Myocyte (in vitro differentiated cells): ENCODE results near the gene PTPRG. TPM values are rescaled to one million over a fixed set of nuclear protein-coding genes. Genes with fewer than 3 reads are reported as not detected.

Source experiments
- DNase-seq: peaks from one replicate; pipeline ENCODE4 v3.0.0-alpha.2; 2012; ENCODE audit warnings: low read depth
- total RNA-seq: library from RNA; depleted of rRNA; stranded (reverse); fragments of >200 nt; gene quantifications from 2 replicates; pipeline ENCODE4 v1.2.3, GENCODE V29; 2014

PTPRG gene
- total RNA-seq, 1 donor from 2014 or later, result 28.4 TPM

DNA sequence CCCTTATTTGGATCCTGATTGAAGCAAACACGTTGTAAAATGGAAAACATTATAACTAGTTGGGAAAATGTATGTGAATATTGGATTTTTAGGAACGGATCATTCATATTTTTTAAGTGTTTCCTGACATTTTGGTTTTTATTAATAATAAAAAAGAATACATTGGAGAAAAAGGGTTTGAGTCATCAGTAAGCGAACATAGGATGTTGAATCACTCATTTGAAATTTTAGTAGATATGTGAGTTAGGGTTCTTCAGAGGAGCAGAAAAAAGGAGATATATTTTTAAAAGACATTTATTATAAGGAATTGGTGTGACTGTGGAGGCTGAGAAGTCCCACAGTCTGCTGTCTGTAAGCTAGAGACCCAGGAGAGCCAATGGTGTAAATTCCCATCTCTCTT lies 258.5 kb downstream of the PTPRG start:
- no peak for DNase-seq

DNA sequence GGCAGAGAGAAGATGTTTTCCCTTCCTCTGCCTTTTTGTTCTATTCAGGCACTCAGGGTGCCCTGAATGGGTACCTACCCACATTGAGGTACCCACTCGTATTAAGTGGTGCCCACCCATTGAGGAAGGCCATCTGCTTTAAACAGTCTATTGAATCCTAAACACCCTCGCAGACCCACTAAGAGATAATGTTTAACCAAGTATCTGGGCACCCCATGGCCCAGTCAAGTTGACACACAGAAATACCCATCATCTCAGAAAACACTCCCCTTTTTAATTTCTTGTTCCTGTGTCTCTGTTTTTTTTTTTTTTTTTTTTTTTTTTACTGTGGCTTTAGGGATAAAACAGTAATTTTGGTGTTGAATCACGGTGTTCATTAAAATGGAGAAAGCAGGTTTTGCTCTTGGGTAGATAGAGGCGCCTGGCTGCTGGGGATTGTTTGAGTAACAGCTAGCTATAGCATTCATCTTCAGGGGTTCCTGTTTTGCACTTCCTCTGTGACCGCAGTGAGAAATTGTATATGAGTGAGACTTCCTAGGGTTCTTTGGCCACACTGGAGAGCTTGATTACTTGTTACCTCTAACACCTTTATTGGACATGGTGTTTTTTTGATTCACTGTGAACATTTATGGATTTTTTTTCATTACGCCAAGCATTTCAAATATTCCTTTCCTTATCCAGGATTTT lies 259.1 kb downstream of the PTPRG start:
- no peak for DNase-seq

DNA sequence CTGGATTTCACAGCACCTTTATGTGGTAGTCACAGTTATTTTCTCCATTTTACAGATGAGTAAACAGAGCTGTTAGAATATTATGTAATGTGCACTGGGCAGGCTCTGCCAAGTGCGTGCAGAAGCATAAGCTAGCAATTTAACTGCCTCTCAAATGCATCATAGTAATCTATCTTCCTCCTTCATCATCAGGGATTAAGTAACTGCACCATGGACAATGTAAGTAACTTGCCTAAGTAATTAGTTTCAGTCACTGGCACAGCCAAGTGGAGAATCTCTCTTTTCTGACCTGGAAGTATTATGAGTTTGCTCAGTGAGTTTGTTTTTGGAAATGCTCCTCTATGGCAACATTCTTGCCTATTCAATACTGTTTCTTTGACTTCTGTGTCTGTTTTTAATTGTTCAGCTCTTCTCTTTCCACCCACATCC lies 260.5 kb downstream of the PTPRG start:
- peak; percentile 11 for DNase-seq

DNA sequence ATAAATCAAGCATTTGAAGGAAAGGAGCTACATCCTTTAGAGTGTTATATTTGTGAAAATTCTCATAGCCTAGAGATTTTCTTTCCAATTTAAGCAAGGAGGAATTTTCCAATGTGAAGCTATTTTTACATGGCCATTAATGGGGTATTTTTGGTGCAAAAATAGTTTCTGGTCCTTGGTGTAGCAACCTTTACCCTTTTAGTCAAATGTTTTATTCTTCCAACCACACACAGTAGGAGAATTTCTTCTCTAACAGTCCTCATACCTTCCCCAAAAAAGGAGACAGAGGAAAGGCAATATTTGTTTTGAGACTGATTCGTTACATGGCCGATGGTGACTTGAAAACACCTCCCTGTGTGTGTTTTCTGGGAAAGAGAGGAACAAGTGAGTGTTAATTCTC lies 261.2 kb downstream of the PTPRG start:
- no peak for DNase-seq

DNA sequence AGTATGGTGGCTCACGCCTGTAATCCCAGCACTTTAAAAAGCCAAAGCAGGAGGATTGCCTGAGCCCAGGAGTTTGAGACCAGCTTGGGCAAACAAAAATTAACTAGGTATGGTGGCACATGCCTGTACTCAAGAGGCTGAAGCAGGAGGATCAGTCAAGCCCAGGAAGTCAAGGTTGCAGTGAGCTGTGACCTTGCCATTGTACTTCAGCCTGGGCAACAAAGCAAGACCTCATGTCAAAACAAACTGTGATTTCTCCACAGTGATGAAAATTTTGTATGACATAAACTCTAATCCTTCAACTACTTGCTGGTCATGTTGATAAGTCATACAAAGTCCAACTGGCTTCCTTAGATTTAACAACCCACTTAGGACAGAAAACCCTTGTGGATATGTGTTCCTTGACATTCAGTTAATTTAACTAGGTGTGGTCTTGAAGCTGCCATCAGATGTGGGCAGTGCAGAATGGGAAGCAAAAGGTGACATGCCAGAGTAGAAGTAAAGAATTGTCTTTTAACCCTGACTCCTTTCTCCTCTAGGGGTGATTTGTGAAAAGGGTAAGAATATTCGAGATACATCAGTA lies 263.3 kb downstream of the PTPRG start:
- DNase-seq, result no peak

DNA sequence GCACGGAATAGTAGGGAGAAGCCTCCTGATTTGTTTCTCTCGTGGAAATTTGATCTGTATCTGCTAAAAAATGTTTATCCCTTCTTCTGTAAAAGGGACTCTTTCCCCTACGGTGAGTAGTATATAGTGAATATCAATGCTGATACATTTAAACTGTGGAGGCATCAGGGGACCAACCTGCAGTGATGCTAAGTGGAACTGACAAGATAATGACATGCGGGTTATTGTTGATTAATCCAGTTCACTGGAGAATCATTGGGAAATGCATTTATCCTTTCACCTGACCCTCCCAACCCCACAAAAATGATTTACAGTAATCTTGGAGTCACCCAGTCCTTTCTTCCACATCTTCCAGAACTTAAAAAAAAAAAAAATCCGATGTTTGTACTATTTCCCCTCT lies 264.8 kb downstream of the PTPRG start:
- no peak for DNase-seq

DNA sequence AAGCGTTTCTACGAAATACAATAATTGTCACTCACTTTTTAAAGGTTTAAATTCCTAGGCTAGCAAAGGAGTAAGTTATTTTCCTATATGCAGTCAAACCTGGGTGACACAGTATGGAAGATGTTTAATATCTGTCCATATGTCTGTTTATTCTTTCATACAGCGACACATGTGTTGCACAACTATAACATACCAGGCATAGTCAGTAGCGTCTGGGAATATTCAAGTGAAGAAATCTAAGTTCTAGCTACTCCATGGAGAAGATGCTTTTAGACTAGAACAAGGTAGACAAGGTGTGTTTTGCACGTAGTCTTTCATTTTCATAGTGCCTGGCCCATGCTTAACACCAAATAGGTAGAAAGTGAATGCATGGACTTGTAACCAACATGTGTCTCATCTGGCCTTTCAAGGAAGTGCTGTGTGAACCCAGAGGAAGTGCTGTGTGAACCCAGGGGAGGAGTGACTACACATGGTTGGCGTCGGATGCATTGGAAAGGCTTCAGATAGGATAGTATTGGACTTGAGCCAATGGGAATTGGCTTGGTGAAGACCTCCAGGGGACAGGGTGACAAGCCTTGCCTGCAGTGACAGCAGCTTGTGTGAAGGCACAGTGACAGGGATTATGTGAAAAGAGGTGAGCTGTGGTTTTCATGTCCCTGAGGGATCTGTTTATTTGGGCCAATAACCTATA lies 267.0 kb downstream of the PTPRG start:
- no peak for DNase-seq

DNA sequence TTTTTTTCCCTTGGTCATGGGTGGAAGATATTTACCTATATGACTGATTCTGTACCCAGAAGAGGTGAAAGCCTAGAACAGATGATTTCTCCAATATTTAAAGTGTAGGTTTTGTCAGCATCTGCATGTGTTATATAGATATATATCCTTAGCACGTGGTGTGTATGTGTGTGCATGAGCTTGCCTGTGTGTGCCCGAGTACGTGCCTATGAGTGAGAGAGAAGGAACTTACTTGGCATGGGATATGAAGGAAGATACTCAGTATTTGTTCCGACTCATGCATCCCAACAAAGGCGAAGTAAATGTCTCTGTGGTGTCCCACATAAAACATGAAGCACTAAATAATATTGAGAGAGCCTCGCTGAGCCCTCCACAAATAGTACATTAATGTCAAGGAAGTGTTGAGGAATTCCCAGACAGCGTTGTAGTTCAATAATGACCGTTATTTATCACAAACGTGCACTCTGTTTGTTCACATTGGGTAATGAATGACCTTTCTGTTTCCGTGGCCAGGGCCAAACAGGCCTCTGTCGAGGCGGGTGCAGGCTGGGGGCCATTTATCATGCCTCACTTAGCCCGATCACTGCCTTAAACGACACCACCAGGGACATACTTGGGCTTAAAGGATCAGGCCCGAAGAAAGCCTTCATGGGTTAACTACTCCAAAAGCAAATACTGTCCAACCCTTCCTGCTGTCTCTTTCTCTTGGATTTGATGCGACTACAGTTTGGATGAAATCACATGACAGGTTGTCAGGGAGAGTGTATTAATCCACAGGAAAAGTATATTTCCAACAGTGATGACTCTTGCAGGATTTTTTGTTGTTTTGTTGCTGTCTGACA lies 267.7 kb downstream of the PTPRG start:
- no peak for DNase-seq

DNA sequence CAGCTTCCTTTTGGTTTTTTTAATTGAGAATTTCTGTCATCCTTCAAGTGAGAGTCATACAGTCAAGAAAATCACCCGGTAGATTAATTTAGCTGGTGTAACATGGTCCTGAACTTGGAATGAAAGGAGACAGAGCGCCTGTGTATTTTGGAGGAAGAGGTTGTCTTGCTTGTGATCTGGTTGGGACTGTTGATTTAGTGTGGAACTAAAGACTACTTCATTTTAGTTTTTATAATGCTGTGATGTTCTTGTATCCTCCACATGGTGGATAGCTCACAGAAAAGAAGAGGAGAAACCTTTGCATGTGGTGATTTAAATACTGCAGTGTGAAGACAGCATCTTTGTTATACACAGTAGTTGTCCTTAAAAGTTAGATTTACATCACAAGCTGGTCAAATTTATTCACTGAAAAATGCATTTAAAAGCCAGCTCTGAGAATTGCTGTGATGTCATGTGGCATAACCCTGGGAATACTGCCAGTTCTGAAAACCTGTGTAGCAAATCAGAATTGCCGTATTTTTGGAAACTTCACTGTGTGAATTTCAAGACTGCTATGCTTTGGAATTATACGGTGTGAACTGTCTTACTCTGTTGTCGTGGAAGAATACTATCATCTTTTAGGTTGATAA lies 268.5 kb downstream of the PTPRG start:
- no peak for DNase-seq

DNA sequence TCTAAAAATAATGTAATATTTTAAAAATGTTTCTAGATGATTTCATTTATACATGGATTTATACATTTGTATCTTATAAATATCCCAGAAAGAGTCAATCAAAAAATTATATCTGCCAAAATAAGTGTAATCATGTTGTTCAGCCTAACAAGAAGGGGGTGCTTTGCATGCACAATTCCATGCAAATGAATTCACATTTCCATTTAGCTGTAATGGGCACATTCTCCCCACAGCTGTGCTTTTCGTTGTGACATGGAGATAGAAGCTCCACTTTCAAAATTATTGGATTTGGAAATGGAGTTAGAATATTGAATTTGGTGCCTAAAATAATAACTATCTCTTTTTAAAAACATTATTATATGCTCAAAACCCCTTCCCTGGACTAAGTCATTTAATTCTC lies 270.6 kb downstream of the PTPRG start:
- no peak for DNase-seq

DNA sequence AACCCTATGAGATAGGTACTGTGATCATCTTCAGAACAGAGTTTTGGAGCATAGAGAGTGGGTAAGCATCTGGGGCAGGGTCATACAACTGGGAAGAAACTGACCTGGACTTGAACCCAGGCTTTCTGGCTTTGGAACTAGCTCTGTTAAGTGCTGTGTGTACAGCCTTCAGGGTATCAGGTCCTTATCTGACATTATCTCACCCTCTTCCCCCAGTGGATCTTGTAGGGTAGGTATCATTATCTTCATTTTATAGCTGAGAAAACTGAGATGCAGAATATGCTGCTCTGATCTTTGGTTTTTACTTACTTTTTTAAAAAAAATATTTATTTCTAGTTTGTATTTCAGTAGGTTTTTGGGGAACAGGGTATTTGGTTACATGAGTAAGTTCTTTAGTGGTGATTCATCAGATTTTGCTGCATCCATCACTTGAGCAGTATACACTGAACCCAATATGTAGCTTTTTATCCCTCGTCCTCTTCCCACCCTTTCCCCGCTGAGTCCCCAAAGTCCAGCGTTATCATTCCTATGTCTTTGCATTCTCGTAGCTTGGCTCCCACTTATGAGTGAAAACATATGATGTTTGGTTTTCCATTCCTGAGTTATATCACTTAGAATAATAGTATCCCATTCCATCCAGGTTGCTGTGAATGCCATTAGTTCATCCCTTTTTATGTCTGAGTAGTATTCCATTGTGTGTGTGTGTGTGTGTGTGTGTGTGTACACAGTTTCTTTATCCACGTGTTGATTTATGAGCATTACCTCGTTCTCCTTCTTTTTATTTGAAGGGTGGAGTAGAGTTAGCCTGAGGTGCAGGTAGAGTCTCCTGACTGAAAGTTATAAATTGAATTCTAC lies 271.2 kb downstream of the PTPRG start:
- DNase-seq, result no peak

DNA sequence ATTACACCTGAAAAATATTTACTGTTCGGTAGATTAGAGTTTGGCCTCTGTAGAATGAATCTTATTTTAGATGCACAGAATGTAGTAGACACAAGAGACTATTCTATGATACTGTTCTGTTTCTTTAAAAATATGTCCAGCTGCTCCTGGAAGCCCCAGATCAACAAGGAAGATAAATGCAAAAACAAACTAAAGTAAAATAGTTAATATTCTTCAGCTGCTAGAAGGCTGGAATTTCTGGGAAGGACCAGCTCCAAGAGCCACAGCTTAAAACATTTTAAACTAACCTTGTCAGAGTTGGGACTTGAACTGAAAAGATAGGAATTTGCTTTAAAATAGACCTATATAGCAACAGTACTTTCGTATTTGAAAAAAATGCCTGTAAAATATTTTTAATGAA lies 277.9 kb downstream of the PTPRG start:
- no peak for DNase-seq

DNA sequence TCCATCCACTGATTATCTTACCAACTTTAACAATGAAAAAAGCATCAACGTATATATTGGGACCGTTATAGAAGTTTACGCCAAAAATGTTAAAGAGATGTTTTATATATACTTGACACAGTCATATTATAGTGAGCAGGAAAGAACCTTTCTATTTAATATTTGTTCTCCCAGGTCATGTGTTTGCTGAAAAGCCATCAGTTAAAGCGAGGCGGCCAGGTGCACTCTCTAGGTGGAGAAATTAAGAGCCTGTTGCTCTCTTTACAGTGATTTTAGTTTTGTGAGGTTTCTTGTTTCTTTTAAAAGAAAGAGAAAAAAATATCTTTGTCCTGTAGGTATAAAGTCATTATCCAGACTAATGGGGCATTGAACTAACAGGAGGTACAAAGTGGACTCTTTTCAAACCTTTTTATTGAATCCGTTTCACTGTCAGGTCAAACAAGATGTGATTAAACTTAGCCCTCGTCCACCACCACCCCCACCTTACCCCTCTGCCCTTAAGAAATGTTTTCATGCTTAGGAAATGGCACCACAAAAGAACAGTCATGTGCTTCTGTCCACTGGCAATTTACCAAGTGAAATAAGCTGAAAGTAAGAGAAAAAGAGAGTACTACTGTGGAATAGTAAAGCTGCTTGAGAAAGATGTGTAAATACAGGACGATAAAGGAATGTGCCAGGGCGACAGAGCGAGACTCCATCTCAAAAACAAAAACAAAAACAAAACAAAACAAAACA lies 279.9 kb downstream of the PTPRG start:
- DNase-seq, result peak; percentile 43

DNA sequence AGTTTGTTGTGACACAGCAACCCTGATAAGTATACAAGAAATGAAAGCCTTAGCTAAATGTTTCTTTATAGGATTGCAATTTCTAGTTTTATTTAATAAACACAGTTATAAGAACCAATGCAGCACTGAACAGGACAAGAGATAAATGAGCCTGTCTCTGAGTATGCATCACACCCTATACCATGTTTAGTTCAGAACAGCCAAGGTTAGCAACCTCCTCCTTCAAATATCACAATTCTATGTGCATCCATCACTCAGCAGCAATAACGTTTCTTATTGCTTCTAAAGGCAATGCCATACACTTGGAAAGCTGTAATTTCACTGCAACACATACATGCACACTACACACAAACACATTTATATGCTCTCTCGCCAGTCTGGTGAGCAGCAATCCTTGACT lies 280.6 kb downstream of the PTPRG start:
- no peak for DNase-seq

DNA sequence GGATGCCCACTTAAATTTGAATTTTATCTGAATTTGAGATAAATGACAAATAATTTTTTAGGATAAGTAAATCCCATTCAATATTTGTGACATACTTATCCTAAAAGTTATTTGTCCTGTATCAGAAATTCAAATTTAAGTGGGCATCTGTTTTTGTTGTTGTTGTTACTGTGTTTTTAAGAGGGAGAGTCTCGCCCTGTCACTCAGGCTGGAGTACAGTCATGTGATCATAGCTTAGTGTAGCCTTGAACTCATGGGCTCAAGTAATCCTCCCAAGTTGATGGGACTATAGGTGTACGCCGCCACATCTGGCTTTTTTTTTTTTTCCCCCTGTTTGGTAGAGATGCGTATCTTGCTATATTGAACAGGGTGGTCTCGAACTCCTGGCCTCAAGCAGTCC lies 283.0 kb downstream of the PTPRG start:
- no peak for DNase-seq

DNA sequence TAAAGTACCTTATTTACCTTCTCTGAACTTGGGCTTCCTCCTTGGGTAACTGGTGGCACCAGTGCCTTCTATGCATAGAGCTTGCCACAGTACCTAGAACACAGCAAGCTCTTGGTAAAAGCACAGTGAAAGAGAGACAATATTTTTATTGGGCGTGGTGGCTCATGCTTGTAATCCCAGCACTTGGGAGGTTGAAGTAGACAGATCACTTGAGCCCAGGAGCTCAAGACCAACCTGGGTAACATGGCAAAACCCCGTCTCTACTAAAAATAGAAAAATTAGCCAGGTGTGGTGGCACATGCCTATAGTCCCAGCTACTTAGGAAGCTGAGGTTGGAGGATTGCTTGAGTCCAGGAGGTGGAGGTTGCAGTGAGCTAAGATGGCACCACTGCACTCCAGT lies 285.1 kb downstream of the PTPRG start:
- no peak for DNase-seq

DNA sequence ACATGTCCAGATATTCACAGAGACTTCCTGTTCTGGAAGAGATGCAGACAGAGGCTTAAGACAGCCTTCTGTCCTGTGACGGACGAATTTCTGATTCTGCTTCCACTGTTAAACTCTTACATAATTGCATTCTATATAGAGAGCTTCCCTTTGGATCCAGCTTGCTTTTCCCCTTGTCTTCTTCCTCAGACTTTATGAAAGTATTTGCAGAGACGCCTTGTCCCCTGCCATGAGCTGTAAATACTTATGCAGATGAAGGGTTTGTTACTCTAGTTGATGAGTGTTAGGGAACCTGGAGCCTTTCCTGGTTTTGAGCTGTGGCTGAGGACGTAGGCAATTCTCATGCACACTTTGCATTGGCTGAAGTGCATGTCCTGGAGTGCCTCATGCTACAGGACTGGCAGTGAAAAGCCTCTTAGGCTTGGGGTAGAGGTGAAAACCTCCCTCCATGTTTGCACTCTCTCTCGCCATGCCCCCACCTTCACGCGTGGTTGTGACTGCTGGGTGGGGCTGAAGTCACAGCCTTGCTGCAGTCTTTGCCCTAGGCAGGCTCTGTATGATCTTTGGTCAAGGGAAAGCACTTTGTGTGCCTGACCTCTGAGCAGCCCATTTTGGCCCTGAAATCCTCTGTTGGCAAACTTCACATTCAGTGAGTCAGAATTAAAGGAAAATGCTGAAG lies 286.6 kb downstream of the PTPRG start:
- no peak for DNase-seq

DNA sequence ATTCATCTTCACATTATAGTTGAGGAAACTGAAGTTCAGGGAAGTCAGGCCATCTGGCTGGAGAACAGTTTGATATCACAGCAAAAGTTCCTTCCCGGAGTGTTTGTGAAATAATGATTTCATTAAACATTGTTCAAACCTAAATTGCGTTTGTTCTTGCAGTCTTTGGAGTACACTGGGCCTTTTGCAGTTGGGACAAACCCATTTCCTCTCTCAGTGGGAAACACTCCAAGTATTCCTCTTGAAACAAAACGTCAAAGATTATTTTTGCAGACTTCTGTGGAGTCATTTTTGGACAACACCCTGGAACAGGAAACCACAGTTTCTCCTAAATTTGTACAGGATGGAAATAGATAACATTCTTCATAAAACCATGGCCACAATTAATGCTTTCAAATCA lies 287.5 kb downstream of the PTPRG start:
- DNase-seq, result peak; percentile 62

DNA sequence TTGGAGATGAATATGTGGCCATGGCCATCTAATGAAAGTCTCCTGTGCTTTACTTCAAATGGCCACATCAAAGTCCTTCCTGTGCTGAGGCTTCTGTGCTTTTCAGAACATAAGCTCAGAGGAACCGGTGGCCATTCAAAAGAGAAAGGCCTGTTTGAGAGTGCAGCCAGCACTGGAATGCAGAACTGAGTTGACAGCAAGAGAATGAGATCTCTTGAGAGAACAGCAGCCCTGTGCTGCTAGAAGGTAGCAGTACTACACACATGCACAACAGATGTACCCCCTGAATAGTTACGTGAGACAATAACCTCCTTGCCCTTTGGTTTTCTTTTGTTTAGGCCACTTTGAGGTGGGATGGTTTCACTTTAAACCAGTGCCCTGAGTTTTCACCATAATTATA lies 292.5 kb downstream of the PTPRG start:
- DNase-seq, result no peak
